IMR-90 (cell line): ENCODE results near the gene PARP6. TPM values are rescaled to one million over a fixed set of nuclear protein-coding genes. Genes with fewer than 3 reads are reported as not detected.

Experiments used
- ATAC-seq: fragments of 200-7000 bp; cut with Tn5 transposase; 2 replicates; pipeline ENCODE4 v1.9.1; 2020; ENCODE audit warnings: low read depth, mild to moderate bottlenecking, moderate library complexity
- BruUV-seq: library from RNA; stranded (reverse); fragments of 400-500 nt; replicated peaks from 2 replicates; lab custom pipeline; 2021; lab: Mats Ljungman, UMichigan
- CTCF ChIA-PET: fragments of 300-600 bp; formaldehyde crosslinking; extraction: SDS; loops from one replicate; lab custom pipeline; 2021; ENCODE audit warnings: antibody characterized with exemption; lab: Yijun Ruan, JAX
- POLR2A ChIA-PET: fragments of 300-600 bp; sonication (Branson Sonifier 250); formaldehyde crosslinking; loops from one replicate; lab custom pipeline; 2022; ENCODE audit warnings: antibody characterized with exemption; ENCODE audit not compliant: unreplicated experiment; lab: Charles Lee
- DNase-seq: peaks from one replicate; pipeline ENCODE4 v3.0.0; 2013
- H2AFZ ChIP-seq: replicated peaks from 2 replicates; pipeline ENCODE3; 2013; ENCODE audit warnings: low read length, mild to moderate bottlenecking; ENCODE audit not compliant: poor library complexity
- H2AK5ac ChIP-seq: 2 replicates; pipeline ENCODE4 v1.6.1; 2013; ENCODE audit warnings: low read depth, low read length, inconsistent platforms
- H2AK9ac ChIP-seq: replicated peaks from 2 replicates; pipeline ENCODE3; 2013; ENCODE audit warnings: mild to moderate bottlenecking, low read depth, low read length, moderate library complexity; ENCODE audit not compliant: poor library complexity
- H2BK120ac ChIP-seq: 2 replicates; pipeline ENCODE4 v1.6.1; 2013; ENCODE audit warnings: low read depth, low read length, inconsistent platforms
- H2BK15ac ChIP-seq: 3 replicates; pipeline ENCODE4 v1.6.1; 2013; ENCODE audit warnings: low read depth, low read length, inconsistent platforms
- H2BK20ac ChIP-seq: 2 replicates; pipeline ENCODE4 v1.6.1; 2013; ENCODE audit warnings: low read depth, mild to moderate bottlenecking, inconsistent platforms, low read length, moderate library complexity
- H2BK5ac ChIP-seq: 2 replicates; pipeline ENCODE4 v1.6.1; 2013; ENCODE audit warnings: mild to moderate bottlenecking, low read depth, low read length, inconsistent platforms; ENCODE audit not compliant: poor library complexity, severe bottlenecking
- H3K14ac ChIP-seq: replicated peaks from 2 replicates; pipeline ENCODE4 v1.6.1; 2013; ENCODE audit warnings: low read depth, low read length, inconsistent platforms
- H3K18ac ChIP-seq: 2 replicates; pipeline ENCODE4 v1.6.1; 2013; ENCODE audit warnings: low read depth, low read length, control low read depth
- H3K23ac ChIP-seq: 2 replicates; pipeline ENCODE4 v1.6.1; 2013; ENCODE audit warnings: low read depth, low read length, inconsistent platforms
- H3K27ac ChIP-seq: 2 replicates; pipeline ENCODE4 v1.5.1; 2013; ENCODE audit warnings: mild to moderate bottlenecking, control low read depth, low read length; ENCODE audit not compliant: insufficient read depth
- H3K27me3 ChIP-seq: 2 replicates; pipeline ENCODE4 v1.6.1; 2013; ENCODE audit warnings: low read length; ENCODE audit not compliant: control insufficient read depth, insufficient read depth
- H3K36me3 ChIP-seq: 2 replicates; pipeline ENCODE4 v1.6.1; 2013; ENCODE audit warnings: low read length, mixed read lengths; ENCODE audit not compliant: control insufficient read depth, insufficient read depth
- H3K4ac ChIP-seq: 2 replicates; pipeline ENCODE4 v1.6.1; 2013; ENCODE audit warnings: low read depth, low read length, inconsistent platforms
- H3K4me1 ChIP-seq: 2 replicates; pipeline ENCODE4 v1.6.1; 2013; ENCODE audit warnings: low read length, mixed read lengths; ENCODE audit not compliant: control insufficient read depth, insufficient read depth
- H3K4me2 ChIP-seq: 2 replicates; pipeline ENCODE4 v1.6.1; 2013; ENCODE audit warnings: low read depth, mild to moderate bottlenecking, control low read depth, low read length, moderate library complexity
- H3K4me3 ChIP-seq: 2 replicates; pipeline ENCODE4 v1.5.1; 2013; ENCODE audit warnings: low read depth, mild to moderate bottlenecking, control low read depth, low read length, moderate library complexity; ENCODE audit not compliant: insufficient read depth
- H3K56ac ChIP-seq: 2 replicates; pipeline ENCODE4 v1.6.1; 2013; ENCODE audit warnings: low read length, inconsistent platforms; ENCODE audit not compliant: insufficient read depth; ENCODE audit errors: extremely low read depth
- H3K79me1 ChIP-seq, 2 experiments: 2 replicates each; pipeline ENCODE4 v1.6.1; 2013; ENCODE audit warnings: low read length in 2 of 2, inconsistent platforms in 1 of 2, low read depth in 1 of 2
- H3K9ac ChIP-seq: 2 replicates; pipeline ENCODE4 v1.6.1; 2013; ENCODE audit warnings: low read depth, low read length, control low read depth
- H3K9me1 ChIP-seq: 2 replicates; pipeline ENCODE4 v1.6.1; 2013; ENCODE audit warnings: low read length, inconsistent platforms; ENCODE audit not compliant: insufficient read depth
- H3K9me3 ChIP-seq: 2 replicates; pipeline ENCODE4 v1.6.1; 2013; ENCODE audit warnings: low read length; ENCODE audit not compliant: control insufficient read depth, insufficient read depth
- H4K20me1 ChIP-seq: 2 replicates; pipeline ENCODE4 v1.6.1; 2013; ENCODE audit warnings: low read length, inconsistent platforms; ENCODE audit not compliant: insufficient read depth
- H4K5ac ChIP-seq: 2 replicates; pipeline ENCODE4 v1.6.1; 2013; ENCODE audit warnings: mild to moderate bottlenecking, low read depth, low read length, control low read depth
- H4K8ac ChIP-seq, 2 experiments: 2 replicates each; pipeline ENCODE4 v1.6.1; 2013; ENCODE audit warnings: low read depth in 2 of 2, low read length in 2 of 2, control low read depth in 1 of 2, inconsistent platforms in 1 of 2
- H4K91ac ChIP-seq: 2 replicates; pipeline ENCODE4 v1.6.1; 2013; ENCODE audit warnings: low read depth, low read length, inconsistent platforms; ENCODE audit not compliant: insufficient read depth
- MAFK ChIP-seq: IDR thresholded peaks from 2 replicates; pipeline ENCODE4 v1.6.1; 2012; ENCODE audit warnings: low read depth, low read length, improper control_type of control experiment
- RCOR1 ChIP-seq: IDR thresholded peaks from 2 replicates; pipeline ENCODE4 v1.6.1; 2012; ENCODE audit warnings: mild to moderate bottlenecking, low read length, improper control_type of control experiment; ENCODE audit not compliant: insufficient replicate concordance
- RFX5 ChIP-seq: IDR thresholded peaks from 2 replicates; pipeline ENCODE4 v1.8.0; 2012; ENCODE audit warnings: low read depth, mild to moderate bottlenecking, low read length, moderate library complexity
- USF2 ChIP-seq: fragments of 150-350 bp; IDR thresholded peaks from 2 replicates; pipeline ENCODE4 v1.6.1; 2017; ENCODE audit warnings: mild to moderate bottlenecking, antibody characterized with exemption, low read length, low read depth
- WGBS, 2 experiments: methylation state at CpG; one replicate each; pipeline versions ENCODE4 v1.1.5 to v1.1.7; 2013; ENCODE audit warnings: missing lambda C conversion rate in 2 of 2; ENCODE audit not compliant: insufficient read length in 1 of 2; ENCODE audit errors: extremely low coverage in 2 of 2; 5-methylcytosine and 5-hydroxymethylcytosine counted together
- dilution Hi-C: fragments of 300-500 bp; cut with HindIII; formaldehyde crosslinking; loops from one replicate; pipeline ENCODE4 v1.14.3; 2018; ENCODE audit warnings: low sequenced_read_pairs; ENCODE audit not compliant: unreplicated experiment
- in situ Hi-C: fragments of 300-500 bp; cut with MboI; formaldehyde crosslinking; loops from 3 replicates; pipeline ENCODE4 v1.14.3; 2019; ENCODE audit warnings: low sequenced_read_pairs, inconsistent platforms, mixed read lengths
- intact Hi-C: fragments of 100-400 bp; cut with micrococcal nuclease; formaldehyde crosslinking; loops from 2 replicates; pipeline ENCODE4 v1.10.0; 2022
- polyA plus RNA-seq, 3 experiments: library from polyadenylated mRNA; depleted of rRNA; stranded (reverse); fragments of >200 nt; gene quantifications; 2 replicates each; pipeline ENCODE4 v1.2.3, GENCODE V29; 2012; ENCODE audit warnings: low replicate concordance in 1 of 3
- total RNA-seq: library from RNA; depleted of rRNA; stranded (reverse); fragments of >200 nt; gene quantifications from 2 replicates; pipeline ENCODE4 v1.2.3, GENCODE V29; 2012

Gene PARP6
- total and polyA plus RNA-seq, 2 of the 4 experiments (the other 2 are of a cell fraction) = 13.4 to 45.1 TPM

DNA sequence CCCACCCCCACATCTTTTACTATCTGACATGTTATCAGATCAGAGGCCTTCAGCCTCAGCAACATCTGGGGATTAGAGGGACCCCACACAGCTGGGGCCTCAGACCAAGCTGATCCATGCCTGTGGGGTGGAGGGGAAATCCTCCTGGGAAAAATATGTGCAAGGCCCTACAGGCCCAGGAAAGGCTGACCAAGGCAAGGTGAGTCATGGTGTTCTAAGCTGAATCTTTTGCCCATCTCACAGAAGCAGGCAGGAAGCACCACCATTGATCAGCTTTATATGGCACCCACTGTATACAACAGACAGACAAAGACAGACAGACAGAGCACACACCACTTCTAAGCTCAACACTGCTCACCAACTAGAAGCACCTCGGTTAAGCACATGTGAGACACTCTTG, 12.4 kb upstream of the PARP6 start:
- intact Hi-C loops (no loop called here), in situ Hi-C loops (no loop called here), dilution Hi-C loops (no loop called here)
- H2BK20ac ChIP-seq = no peak overlapping the region
- H2BK5ac ChIP-seq = no peak overlapping the region
- no peak overlapping the region for H2AK9ac ChIP-seq
- no peak overlapping the region for H2BK15ac ChIP-seq
- no peak overlapping the region for H3K18ac ChIP-seq
- no peak overlapping the region for H3K23ac ChIP-seq
- TF ChIP-seq RCOR1 = no peak
- no peak for TF ChIP-seq RFX5
- no peak for TF ChIP-seq USF2
- no peak for TF ChIP-seq MAFK
- no peak overlapping the region for H2AK5ac ChIP-seq
- CTCF ChIA-PET = no interaction called here
- H4K20me1 ChIP-seq = no peaks in the 10 kb centered on the region; the same call in 1 of the 2 replicates
- H3K27ac ChIP-seq = no peak overlapping the region
- no peak overlapping the region for H3K9ac ChIP-seq
- no peak overlapping the region for H3K56ac ChIP-seq
- H3K14ac ChIP-seq = no peak overlapping the region
- no peak overlapping the region for H3K4me2 ChIP-seq
- no peak overlapping the region for H3K4ac ChIP-seq
- POLR2A ChIA-PET = no interaction called here
- H4K91ac ChIP-seq = no peak overlapping the region
- no CpG with 5 or more reads among the region's 1 CpG for WGBS, 2 experiments
- H3K4me3 ChIP-seq = no peak overlapping the region
- ATAC-seq (no peak), DNase-seq (peak; percentile 20)
- H3K9me1 ChIP-seq = no peaks in the 10 kb centered on the region
- no peak overlapping the region for H2AFZ ChIP-seq
- no peaks in the 10 kb centered on the region for H3K79me1 ChIP-seq
- no TSS peak for BruUV-seq
- no peaks in the 10 kb centered on the region for H3K4me1 ChIP-seq
- H4K5ac ChIP-seq = no peak overlapping the region
- H3K9me3 ChIP-seq = no peaks in the 10 kb centered on the region
- H3K36me3 ChIP-seq = no peaks in the 10 kb centered on the region
- peaks cover 16% of the 10 kb centered on the region for H3K27me3 ChIP-seq
- no peak overlapping the region for H2BK120ac ChIP-seq
- no peak overlapping the region for H4K8ac ChIP-seq
